ENCODE measurements around the gene KISS1R.

KISS1R gene

DNA sequence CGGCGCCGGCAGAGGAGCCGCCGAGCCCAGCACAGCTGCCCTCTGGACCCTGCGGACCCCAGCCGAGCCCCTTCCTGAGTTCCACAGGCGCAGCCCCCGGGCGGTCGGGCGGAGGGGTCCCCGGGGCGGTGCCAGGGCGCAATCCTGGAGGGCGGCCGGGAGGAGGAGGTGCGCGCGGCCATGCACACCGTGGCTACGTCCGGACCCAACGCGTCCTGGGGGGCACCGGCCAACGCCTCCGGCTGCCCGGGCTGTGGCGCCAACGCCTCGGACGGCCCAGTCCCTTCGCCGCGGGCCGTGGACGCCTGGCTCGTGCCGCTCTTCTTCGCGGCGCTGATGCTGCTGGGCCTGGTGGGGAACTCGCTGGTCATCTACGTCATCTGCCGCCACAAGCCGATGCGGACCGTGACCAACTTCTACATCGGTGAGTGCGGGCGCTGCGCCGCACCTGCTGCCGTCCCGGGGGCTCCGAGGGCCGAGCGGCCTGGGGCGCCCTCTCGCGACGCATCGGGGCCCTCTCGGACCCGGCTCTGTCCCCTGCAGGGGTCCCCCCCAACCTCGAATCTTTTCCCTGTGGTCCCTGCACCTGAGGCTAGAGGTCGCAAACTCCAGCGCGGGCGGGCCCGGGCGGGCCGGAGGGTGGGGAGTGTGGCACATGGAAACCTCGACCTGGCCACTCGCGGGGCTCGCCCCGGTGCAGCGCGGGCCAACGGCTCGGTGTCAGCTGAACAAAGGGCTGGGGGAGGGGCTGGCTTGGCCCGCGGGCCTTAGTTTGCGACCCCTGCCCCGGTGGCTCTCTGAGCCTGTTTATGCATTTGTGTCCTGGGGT, at the start of gene KISS1R:
Gene KISS1R, plus strand, starts transcription at position 11 of the 829 bp plus-strand sequence. Its CDS starts 170 bp downstream, at position 181.
- TF ChIP-seq, protein P1, sequence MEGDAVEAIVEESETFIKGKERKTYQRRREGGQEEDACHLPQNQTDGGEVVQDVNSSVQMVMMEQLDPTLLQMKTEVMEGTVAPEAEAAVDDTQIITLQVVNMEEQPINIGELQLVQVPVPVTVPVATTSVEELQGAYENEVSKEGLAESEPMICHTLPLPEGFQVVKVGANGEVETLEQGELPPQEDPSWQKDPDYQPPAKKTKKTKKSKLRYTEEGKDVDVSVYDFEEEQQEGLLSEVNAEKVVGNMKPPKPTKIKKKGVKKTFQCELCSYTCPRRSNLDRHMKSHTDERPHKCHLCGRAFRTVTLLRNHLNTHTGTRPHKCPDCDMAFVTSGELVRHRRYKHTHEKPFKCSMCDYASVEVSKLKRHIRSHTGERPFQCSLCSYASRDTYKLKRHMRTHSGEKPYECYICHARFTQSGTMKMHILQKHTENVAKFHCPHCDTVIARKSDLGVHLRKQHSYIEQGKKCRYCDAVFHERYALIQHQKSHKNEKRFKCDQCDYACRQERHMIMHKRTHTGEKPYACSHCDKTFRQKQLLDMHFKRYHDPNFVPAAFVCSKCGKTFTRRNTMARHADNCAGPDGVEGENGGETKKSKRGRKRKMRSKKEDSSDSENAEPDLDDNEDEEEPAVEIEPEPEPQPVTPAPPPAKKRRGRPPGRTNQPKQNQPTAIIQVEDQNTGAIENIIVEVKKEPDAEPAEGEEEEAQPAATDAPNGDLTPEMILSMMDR (conservative IDR thresholded peaks at IDR 0.05; ENCODE audit: control insufficient read depth, insufficient read depth, low read depth, low read length), result no peak
- DNase-seq (ENCODE audit: low read depth), result no peak
- no peak within 1 kb of the TSS for H3K4me3 ChIP-seq (ENCODE audit: control insufficient read depth, low read depth, low read length)

DNA sequence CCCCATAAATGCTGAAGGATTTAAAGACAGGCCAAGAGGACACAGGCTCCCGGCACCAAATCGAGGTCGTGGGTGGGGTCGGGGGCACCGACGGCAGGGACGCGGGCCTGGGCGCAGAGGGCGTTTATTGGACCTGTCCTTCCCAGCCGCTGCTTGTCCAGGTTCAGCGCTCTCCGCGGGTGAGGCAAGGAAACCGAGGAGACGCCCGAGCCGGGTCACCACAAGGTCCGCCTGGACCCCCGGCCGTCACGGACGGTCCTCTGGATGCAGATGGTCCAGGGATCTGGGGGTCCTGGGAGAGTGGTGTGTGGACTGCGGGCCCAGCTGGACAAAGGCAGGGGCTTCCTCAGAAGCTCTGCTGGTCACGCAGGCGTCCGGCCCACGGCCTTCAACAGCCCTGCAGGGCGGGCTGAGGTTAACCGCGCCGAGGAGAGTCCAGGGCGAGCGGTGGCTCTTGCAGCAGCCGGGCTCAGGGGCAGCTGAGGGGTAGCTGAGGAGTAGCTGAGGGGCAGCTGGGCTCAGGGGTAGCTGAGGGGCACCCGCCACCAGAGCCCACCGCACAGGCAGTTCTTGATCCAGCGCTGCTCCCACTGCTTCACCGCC, 49.2 kb upstream of the KISS1R start:
- no peak for DNase-seq (ENCODE audit: low read depth)
- TF ChIP-seq, protein P1 (conservative IDR thresholded peaks at IDR 0.05; ENCODE audit: control insufficient read depth, insufficient read depth, low read depth, low read length), result no peak
- H3K4me3 ChIP-seq (ENCODE audit: control insufficient read depth, low read depth, low read length), result no peak overlapping the region

DNA sequence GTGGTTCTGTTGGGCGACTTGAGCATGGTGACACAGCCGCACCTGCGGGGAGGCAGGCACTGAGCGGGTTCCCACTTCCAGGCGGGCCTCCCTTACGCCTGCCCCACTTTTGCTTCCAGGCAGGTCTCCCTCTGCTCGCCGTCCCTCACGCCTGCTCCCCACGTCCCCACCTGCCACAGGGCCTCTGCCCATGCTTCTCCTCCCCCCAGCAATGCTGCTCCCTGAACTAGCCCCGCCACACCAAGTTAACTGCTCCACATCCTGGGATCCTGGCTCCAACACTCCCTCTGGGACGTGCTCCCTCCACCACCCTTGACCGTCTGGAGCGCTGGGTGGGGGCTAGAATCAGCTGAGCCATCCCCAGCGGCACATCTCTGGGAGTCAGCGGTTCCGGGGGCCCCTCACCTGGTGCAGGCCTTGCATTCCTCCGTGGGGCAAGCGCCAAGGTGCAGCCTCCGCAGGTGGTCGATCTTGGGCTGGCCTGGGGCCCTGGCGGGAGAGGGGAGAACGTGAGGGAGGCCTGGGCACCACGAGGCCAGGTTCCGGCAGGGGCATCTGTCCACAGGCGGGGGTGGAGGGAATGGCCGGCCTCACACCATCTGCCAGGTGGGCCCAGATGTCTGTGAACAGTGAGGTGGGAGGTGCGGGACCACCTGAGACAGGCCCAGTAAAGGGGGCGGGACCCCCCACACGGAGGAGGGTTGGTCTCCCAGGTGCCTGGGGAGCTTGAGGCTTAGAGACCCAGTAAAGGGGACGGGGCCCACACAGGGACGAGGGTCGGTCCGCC, 48.5 kb upstream of the KISS1R start:
- TF ChIP-seq, protein P1 (conservative IDR thresholded peaks at IDR 0.05; ENCODE audit: control insufficient read depth, insufficient read depth, low read depth, low read length), result no peak
- no peak for DNase-seq (ENCODE audit: low read depth)
- H3K4me3 ChIP-seq (ENCODE audit: control insufficient read depth, low read depth, low read length), result no peak overlapping the region

DNA sequence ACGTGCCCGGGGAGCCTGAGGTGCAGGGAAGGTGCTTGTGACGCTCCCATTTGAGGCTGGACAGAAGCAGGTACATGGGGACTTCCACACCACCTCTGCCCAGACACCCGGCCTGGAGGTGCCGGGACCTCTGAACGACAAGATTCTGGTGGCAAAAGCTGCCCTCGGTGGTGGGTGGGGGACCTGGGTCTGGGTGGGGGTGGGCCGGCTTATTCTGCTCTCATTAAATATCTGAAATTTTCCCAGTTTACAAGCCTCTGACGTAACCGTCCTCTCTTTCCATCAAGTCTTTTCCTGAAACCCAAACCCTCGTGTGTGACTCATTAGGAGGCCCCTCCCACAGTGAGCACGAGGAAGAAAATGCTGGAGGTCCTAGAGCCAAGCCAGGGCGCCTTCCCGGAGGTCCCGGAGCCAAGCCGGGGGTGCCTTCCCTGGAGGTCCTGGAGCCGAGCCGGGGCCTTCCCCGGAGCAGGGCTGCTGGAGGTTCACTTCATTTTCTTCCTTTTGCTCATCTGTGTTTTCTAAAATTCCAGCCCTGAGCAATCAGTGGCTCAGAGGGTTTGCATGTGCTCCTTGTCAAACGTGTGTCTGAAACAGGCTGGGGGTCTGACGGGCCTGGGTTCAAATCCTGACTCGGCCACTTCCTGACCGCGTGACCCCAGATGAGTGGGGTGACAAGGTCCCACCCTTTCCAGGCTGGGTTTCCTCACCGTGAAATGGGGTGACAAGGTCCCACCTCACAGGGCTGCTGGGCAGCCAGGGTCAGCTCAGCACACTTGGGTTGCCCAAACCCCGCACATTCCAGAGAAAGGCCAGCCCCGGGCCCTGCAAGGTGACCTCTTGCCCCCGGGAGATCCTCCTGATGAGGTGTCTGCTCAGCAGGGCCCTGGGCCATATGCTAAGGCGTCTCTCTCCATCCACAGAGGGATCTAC, 47.6 kb upstream of the KISS1R start:
- TF ChIP-seq, protein P1 (conservative IDR thresholded peaks at IDR 0.05; ENCODE audit: control insufficient read depth, insufficient read depth, low read depth, low read length), result no peak
- H3K4me3 ChIP-seq (ENCODE audit: control insufficient read depth, low read depth, low read length), result no peak overlapping the region
- DNase-seq (ENCODE audit: low read depth), result peak; percentile 96

DNA sequence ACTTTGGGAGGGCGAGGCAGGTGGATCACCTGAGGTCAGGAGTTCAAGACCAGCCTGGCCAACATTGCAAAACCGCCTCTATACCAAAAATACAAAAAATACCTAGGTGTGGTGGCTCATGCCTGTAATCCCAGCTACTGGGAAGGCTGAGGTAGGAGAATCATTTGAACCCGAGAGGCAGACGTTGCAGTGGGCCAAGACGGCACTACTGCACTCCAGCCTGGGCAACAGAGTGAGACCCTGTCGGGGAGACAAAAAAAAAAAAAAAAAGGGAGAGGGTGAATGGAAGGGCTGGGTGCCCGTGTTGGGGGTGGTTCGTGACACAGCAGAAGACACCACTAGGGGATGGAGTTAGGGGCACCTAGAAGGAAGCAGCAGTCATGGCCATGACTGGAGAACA, 46.8 kb upstream of the KISS1R start:
- no peak overlapping the region for H3K4me3 ChIP-seq (ENCODE audit: control insufficient read depth, low read depth, low read length)
- DNase-seq (ENCODE audit: low read depth), result no peak
- TF ChIP-seq, protein P1 (conservative IDR thresholded peaks at IDR 0.05; ENCODE audit: control insufficient read depth, insufficient read depth, low read depth, low read length), result no peak

DNA sequence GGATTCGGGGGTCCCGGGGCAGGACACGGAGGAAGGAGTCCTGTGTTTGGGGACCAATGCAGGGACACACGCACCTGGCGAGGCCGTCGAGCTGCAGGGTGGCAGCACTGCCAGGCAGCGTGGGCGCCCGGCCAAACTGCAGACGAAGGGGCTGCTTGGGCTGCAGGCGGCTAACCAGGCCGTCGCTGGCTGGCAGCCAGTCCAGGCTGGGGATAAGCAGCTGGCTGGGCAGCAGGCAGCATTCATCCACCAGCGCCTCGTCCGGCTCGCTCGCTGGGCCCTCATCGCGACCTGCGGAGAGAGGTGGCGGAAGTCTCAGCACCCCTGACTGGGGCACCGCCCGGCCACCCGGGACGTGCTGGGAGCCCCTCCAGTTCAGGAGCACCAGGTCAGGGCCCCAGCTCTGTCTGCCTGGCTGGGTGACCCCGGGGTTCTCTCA, 46.2 kb upstream of the KISS1R start:
- no peak overlapping the region for H3K4me3 ChIP-seq (ENCODE audit: control insufficient read depth, low read depth, low read length)
- DNase-seq (ENCODE audit: low read depth), result no peak
- TF ChIP-seq, protein P1 (conservative IDR thresholded peaks at IDR 0.05; ENCODE audit: control insufficient read depth, insufficient read depth, low read depth, low read length), result no peak
